ENCODE data around the gene C5orf34. TPM values are rescaled to one million over a fixed set of nuclear protein-coding genes. Genes with fewer than 3 reads are reported as not detected.

Gene C5orf34
- total and polyA plus RNA-seq, 9 of the 15 experiments (the other 6 are each of a cell fraction or from before 2014, with no cell fraction given): 13.2 to 32.6 (median 20.7) TPM

DNA sequence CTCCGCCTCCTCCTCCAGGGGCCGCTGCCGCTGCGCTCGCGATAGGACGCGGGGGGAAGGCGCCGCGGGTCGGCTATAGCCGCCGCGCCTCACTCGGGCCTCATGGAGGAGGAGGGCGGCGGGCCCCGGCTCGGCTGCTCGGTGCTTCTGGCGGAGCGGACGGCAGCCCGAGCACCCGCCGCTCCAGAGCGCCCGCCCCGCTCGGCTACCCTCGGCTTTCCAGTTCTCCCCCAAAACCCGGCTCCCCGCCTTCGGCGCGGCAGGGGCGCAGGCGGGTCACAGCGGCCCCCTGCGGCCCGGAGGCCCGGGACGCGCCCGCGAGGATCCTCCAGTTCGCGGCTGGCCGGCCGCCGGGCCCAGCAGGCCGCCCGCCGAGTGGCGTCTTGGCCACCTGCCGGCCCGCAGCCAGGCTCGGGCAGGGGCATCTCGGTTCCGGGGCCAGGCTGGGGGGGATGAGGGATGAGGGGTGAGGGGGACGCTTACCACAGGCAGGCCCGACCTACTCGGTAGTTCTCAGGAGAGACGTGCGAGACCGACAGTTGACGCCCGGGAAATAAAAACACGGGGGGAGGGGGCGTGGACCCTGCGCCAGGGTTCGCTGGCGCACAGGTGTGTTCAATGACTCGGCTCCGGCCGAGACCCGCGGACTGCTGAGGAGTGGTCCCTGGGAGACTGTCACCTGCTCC, 42.1 kb upstream of the C5orf34 start, which contains the start of gene PAIP1 (continued):
- TF ChIP-seq TSHZ1 (CRISPR knock-in tag; IDR thresholded peaks at IDR 0.05): no peak
- TF ChIP-seq CEBPB (tag; IDR thresholded peaks at IDR 0.05): no peak
- TF ChIP-seq ZNF668 (CRISPR knock-in tag; IDR thresholded peaks at IDR 0.05): no peak
- peak; percentile 3; the same call in 1 of the 2 replicates for TF ChIP-seq CEBPG (CRISPR knock-in tag; IDR thresholded peaks at IDR 0.05)
- no peak for TF ChIP-seq CEBPG (tag; conservative IDR thresholded peaks at IDR 0.05 in 1 of 2, IDR thresholded peaks at IDR 0.05 in 1 of 2)
- peak; percentile 89 to 90 for TF ChIP-seq NONO (IDR thresholded peaks at IDR 0.05; ENCODE audit: low read depth in 2 of 2, low read length in 1 of 2)
- peak; percentile 69; the same call in 1 of the 2 replicates for TF ChIP-seq KAT7 (CRISPR knock-in tag; IDR thresholded peaks at IDR 0.05; ENCODE audit: borderline replicate concordance)
- peak; percentile 31; the same call in 1 of the 2 replicates for TF ChIP-seq ESRRA (IDR thresholded peaks at IDR 0.05; ENCODE audit: borderline replicate concordance, low read depth)
- peak; percentile 70; the same call in 1 of the 2 replicates for TF ChIP-seq MBD2 (IDR thresholded peaks at IDR 0.05; ENCODE audit: borderline replicate concordance, low read depth)
- TF ChIP-seq SRF (CRISPR knock-in tag; IDR thresholded peaks at IDR 0.05): no peak
- TF ChIP-seq ARNT (IDR thresholded peaks at IDR 0.05): no peak
- TF ChIP-seq LARP7 (IDR thresholded peaks at IDR 0.05): no peak
- TF ChIP-seq, protein P1, sequence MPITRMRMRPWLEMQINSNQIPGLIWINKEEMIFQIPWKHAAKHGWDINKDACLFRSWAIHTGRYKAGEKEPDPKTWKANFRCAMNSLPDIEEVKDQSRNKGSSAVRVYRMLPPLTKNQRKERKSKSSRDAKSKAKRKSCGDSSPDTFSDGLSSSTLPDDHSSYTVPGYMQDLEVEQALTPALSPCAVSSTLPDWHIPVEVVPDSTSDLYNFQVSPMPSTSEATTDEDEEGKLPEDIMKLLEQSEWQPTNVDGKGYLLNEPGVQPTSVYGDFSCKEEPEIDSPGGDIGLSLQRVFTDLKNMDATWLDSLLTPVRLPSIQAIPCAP (CRISPR knock-in tag; IDR thresholded peaks at IDR 0.05; ENCODE audit: borderline replicate concordance): no peak
- peak in 1 of 2 experiments; percentile 53; a peak in 1 of 4 replicates for TF ChIP-seq BCLAF1 (IDR thresholded peaks at IDR 0.05; ENCODE audit: borderline replicate concordance in 1 of 2, control insufficient read depth in 1 of 2, low read depth in 2 of 2, low read length in 1 of 2)
- TF ChIP-seq, protein P2, sequence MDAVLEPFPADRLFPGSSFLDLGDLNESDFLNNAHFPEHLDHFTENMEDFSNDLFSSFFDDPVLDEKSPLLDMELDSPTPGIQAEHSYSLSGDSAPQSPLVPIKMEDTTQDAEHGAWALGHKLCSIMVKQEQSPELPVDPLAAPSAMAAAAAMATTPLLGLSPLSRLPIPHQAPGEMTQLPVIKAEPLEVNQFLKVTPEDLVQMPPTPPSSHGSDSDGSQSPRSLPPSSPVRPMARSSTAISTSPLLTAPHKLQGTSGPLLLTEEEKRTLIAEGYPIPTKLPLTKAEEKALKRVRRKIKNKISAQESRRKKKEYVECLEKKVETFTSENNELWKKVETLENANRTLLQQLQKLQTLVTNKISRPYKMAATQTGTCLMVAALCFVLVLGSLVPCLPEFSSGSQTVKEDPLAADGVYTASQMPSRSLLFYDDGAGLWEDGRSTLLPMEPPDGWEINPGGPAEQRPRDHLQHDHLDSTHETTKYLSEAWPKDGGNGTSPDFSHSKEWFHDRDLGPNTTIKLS (IDR thresholded peaks at IDR 0.05; ENCODE audit: borderline replicate concordance, low read depth): peak; percentile 88
- no peak for TF ChIP-seq ZNF133 (CRISPR knock-in tag; IDR thresholded peaks at IDR 0.05)

Data from K562 (cell line).